HG03064 (cell line): ENCODE results near the gene KRTAP5-6.
"Not testable (repeated sequence)": the region's sequence is repeated elsewhere in the genome, so short reads cannot be mapped to it uniquely, and the experiment has no call there.

Experiments used
- ATAC-seq: cut with Tn5 transposase; IDR thresholded peaks from one replicate; pipeline ENCODE4 v1.9.1; 2021; ENCODE audit warnings: low read depth; ENCODE audit not compliant: unreplicated experiment

Gene KRTAP5-6

GRCh38 chr11:1661454-1662269 is 35.3 kb upstream of the KRTAP5-6 start:
- ATAC-seq = not testable (repeated sequence)

- not testable (repeated sequence) for ATAC-seq
Observed at GRCh38 chr11:1662699-1663283, 34.2 kb upstream of the KRTAP5-6 start.

DNA sequence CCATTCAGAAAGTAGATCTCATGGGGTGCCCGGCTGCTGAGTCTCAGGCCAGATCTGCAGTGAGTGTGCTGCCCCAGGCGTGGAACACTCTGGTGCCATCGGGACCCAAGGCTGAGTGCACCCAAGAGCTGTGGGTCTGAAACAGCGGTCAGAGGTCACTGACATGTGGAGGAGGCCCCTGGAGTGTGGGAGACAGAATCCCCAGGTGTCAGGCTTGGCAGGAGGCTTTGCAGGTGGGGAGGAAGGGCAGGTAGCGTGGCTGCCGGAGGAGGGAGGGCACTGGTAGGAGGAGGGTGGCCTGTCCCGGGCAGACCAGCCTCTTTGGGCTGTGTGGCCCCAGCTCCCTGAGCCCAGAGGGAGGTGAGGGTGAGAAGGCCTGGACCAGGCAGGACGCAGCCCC is 31.7 kb upstream of the KRTAP5-6 start:
- ATAC-seq = no peak

GRCh38 chr11:1667121-1667850 is 29.7 kb upstream of the KRTAP5-6 start:
- no peak for ATAC-seq

- ATAC-seq = no peak
Observed at GRCh38 chr11:1667906-1668305, 29.1 kb upstream of the KRTAP5-6 start.

DNA sequence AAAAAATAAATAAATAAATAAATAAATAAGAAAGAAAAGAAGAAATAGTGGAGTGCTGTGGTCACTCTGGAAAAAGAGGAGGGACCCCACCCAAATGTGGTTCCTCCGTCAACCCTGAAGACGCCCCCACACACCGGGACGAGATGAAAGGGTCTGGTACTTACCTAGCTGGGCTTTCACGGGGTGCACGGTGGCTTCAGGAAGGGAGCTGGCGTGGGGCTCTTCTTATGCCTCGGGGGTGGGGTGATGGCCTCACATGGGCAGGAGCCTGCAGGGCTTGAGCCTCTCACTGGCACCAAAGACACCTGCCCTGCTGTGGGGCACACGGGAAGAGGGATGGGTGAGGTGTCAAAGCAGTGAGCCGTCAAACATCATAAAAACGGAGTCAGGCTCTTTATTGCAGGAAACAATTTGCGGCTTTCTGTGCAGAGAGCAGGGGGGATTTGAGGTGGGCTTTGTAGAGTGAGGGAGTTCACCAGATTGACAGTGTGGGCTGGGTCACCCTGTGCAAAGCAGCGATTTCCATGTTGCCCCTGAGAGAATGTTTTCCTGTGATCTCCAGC is 28.0 kb upstream of the KRTAP5-6 start:
- no peak for ATAC-seq

- ATAC-seq = no peak
Observed at GRCh38 chr11:1669546-1670218, 27.3 kb upstream of the KRTAP5-6 start.

DNA sequence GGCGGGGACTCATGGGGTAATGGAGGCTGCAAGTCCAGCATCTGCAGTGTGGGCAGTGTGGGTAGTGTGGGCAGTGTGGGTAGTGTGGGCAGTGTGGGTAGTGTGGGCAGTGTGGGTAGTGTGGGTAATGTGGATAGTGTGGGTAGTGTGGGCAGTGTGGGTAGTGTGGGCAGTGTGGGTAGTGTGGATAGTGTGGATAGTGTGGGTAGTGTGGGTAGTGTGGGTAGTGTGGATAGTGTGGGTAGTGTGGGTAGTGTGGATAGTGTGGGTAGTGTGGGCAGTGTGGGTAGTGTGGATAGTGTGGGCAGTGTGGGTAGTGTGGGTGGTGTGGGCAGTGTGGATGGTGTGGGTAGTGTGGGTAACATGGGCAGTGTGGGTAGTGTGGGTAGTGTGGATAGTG is 26.5 kb upstream of the KRTAP5-6 start:
- not testable (repeated sequence) for ATAC-seq

DNA sequence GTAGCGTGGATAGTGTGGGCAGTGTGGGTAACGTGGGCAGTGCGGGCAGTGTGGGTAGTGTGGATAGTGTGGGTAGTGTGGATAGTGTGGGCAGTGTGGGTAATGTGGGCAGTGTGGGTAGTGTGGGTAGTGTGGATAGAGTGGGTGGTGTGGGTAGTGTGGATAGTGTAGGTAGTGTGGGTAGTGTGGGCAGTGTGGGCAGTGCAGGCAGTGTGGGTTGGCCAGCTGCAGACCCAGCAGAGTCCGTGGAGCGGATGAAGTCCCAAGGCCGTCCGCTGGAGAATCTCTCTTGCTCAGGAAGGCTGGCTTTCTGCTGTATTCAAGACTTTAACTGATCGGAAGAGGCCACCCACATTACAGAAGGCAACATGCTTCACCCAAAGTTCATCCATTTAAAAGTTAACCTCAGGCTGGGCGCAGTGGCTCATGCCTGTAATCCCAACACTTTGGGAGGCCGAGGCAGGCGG is 26.1 kb upstream of the KRTAP5-6 start:
- no peak for ATAC-seq

DNA sequence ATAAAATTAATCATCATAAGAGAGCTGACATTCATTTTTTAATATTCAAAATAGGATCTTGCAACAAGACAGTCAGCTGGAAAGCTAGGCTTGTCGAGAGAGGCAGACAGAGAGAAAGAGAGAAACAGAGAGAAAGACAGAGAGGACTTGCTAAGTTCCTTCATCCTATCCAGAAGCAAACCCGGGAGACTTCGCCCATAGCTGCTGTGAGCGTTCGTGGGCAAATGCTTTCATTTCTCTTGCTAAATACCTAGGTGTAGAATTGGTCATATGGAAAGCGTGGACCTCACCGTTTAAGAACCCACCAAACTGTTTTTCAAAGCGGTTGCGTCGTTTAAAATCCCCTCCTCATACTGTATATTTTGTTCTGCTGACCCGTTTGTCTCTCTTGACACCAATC is 25.3 kb upstream of the KRTAP5-6 start:
- ATAC-seq = no peak

DNA sequence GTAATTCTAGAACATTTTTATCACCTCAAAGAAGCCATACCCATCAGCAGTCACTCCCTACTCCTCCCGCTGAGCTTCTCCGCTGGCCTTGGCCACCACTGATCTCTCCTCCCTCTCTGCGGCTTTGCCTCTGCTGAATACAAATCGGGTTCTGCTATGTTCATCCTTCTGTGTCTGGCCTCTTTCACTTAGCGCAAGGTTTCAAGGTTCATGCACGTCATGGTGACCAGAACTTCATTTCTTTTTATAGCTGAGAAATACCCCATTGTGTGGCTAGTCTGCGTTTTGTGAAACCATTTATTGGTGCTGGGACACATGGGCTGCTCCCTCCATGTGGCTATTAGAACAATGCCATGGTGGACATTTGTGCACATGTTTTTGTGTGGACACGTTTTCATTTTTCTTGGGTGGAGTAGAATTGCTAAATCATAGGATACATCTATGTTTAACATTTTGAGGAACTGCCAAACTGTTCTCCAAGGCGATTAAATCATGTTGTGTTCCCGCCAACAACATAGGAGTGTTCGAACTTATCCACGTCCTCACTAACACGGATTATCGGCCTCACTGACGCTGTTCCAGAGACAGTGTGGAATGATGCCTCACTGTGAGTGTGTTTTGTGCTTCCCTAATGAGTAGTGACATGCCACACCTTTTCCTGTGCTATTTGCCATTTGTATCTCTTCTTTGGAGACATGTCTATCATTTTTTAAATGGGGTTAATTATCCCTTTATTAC is 24.2 kb upstream of the KRTAP5-6 start:
- ATAC-seq = no peak

DNA sequence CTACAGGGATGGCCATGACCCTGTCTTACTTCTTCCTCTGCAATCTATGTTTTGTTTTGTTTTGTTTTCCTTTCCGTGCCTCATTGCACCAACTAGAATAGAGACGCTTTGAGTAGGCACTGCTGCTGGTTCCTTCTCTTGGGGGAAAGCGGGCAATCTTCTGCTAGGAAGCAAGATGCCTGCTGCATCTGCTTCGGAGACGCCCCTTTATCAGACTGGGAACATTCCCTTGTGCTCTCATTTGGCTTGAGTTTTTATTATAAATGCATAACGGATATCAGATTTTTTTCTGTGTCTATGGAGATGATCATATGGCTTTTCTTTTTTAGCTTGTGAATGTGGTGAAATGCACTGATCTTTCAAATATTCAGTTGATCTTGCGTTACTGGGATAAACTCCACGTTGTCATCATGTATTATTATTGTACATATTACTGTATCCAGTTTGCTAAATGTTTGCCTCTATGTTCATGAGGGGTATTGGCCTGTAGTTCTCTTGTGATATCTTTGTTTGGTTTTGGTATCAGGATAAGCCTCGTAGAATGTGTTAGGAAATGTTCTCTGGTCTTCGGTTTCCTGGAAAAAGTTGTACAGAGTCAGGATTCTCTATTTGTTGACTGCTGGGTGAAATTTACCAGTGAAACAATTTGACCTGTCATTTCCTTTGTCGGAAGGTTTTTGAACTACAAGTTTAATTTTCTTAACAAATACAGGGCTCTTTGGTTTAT is 23.4 kb upstream of the KRTAP5-6 start:
- ATAC-seq = no peak

- ATAC-seq = no peak
Observed at GRCh38 chr11:1674173-1675131, 22.5 kb upstream of the KRTAP5-6 start.

DNA sequence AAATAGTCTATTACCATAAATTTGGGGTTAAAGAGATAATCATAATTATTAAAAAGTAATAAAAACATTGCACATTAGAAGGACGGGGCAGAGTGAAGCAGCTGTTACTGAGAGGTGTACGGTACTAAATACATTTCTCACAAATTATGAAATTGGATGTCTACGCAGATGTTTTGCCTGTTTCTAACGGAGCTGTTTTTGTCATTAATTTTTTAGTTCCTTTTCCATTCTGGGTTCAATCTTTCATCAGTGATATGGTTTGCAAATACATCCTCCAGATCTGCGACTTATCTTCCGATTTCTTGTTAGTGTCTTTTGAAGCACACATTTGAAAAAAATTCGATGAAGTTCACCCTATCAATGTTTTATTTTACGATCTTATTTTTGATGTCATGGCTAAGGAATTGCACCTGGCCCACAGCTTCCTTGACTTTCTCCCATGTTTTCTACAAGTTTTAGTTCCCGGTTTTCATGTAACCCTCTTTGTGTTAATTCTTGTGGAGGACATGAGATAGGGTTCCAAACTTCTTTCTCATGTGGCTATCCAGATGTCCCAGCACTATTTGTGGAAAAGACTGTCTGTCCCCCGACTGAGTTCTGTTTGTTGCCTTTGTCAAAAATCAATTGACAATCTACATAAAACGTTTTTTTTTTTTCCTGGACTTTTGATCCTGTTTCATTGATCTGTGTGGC is 21.3 kb upstream of the KRTAP5-6 start:
- ATAC-seq = no peak

DNA sequence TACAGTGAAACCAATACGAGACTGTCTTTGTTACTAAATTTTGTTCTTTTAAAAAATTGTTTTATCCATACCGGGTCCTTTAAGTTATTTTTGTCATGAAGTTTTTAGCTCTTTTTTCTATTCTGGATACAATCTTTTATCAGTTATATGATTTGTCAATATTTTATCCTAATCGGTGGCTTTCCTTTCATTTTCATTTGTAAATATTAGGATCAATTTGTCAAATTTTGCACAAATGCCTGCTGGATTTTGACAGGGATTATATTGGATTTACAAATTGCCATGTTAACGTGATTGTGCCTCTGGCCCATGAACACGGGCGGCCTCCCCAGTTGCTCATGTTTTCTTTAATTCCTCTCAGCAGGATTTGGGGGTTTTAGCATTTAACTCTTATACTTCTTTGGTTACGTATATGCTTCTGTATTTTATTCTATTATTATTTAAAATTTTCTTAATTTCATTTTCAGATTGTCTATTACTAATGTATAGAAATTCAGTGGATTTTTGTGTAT is 20.7 kb upstream of the KRTAP5-6 start:
- no peak for ATAC-seq

- no peak for ATAC-seq
Observed at GRCh38 chr11:1679881-1680280, 17.1 kb upstream of the KRTAP5-6 start.

GRCh38 chr11:1682225-1682905 is 14.6 kb upstream of the KRTAP5-6 start:
- ATAC-seq = no peak
